SK-MEL-5 (cell line): ENCODE data around the gene TENM4. TPM values are rescaled to one million over a fixed set of nuclear protein-coding genes. Genes with fewer than 3 reads are reported as not detected.

Source experiments
- DNase-seq: peaks from one replicate; pipeline ENCODE4 v3.0.0-alpha.2; 2016; ENCODE audit warnings: low read depth, low spot score
- in situ Hi-C: cut with HindIII; loops from 2 replicates; pipeline ENCODE4 v1.10.0; 2016; ENCODE audit warnings: low sequenced_read_pairs, high pct_unique_total_duplicates, low pct_unique_long_range_greater_than_20kb
- total RNA-seq: library from RNA; depleted of rRNA; stranded (reverse); fragments of >200 nt; shearing (Covaris generic); gene quantifications from 2 replicates; pipeline ENCODE4 v1.2.3, GENCODE V29; 2014

Gene TENM4
- total RNA-seq, 1 experiment from 2014 or later = 0.08 TPM

- in situ Hi-C loops = no loop called here
Measured at GRCh38 chr11:79304599-79305212, 136.1 kb downstream of the TENM4 start.

GRCh38 chr11:79296141-79296540 lies 144.7 kb downstream of the TENM4 start:
- DNase-seq = no peak
- in situ Hi-C loops = no loop called here

More at GRCh38 chr11:79304599-79305212, 136.1 kb downstream of the TENM4 start:
- no peak for DNase-seq

GRCh38 chr11:79294845-79295731 lies 145.7 kb downstream of the TENM4 start:
- no peak for DNase-seq
- in situ Hi-C loops = no loop called here

- no peak for DNase-seq
- in situ Hi-C loops = no loop called here
Measured at GRCh38 chr11:79291948-79292347, 148.9 kb downstream of the TENM4 start.

- in situ Hi-C loops = no loop called here
- DNase-seq = no peak
Measured at GRCh38 chr11:79290761-79291160, 150.1 kb downstream of the TENM4 start.

- in situ Hi-C loops = no loop called here
- no peak for DNase-seq
Measured at GRCh38 chr11:79287952-79288351, 152.9 kb downstream of the TENM4 start.

- no peak for DNase-seq
- in situ Hi-C loops = no loop called here
Measured at GRCh38 chr11:79285756-79286155, 155.1 kb downstream of the TENM4 start.

- in situ Hi-C loops = no loop called here
- no peak for DNase-seq
Measured at GRCh38 chr11:79276736-79277325, 164.0 kb downstream of the TENM4 start.

GRCh38 chr11:79274636-79275331 lies 166.0 kb downstream of the TENM4 start:
- in situ Hi-C loops = no loop called here
- no peak for DNase-seq

- in situ Hi-C loops = no loop called here
Measured at GRCh38 chr11:79273781-79274180, 167.0 kb downstream of the TENM4 start.

GRCh38 chr11:79269611-79270307 lies 171.1 kb downstream of the TENM4 start:
- in situ Hi-C loops = no loop called here

More at GRCh38 chr11:79273781-79274180, 167.0 kb downstream of the TENM4 start:
- no peak for DNase-seq

GRCh38 chr11:79266396-79266795 lies 174.4 kb downstream of the TENM4 start:
- no peak for DNase-seq
- in situ Hi-C loops = no loop called here

More at GRCh38 chr11:79269611-79270307, 171.1 kb downstream of the TENM4 start:
- DNase-seq = no peak

GRCh38 chr11:79265756-79266322 lies 175.0 kb downstream of the TENM4 start:
- in situ Hi-C loops = no loop called here
- DNase-seq = no peak

GRCh38 chr11:79264284-79264683 lies 176.5 kb downstream of the TENM4 start:
- in situ Hi-C loops = no loop called here

GRCh38 chr11:79263001-79263400 lies 177.8 kb downstream of the TENM4 start:
- in situ Hi-C loops = no loop called here

More at GRCh38 chr11:79264284-79264683, 176.5 kb downstream of the TENM4 start:
- peak; percentile 42 for DNase-seq

GRCh38 chr11:79262221-79262620 lies 178.6 kb downstream of the TENM4 start:
- in situ Hi-C loops = no loop called here
- DNase-seq = no peak

More at GRCh38 chr11:79263001-79263400, 177.8 kb downstream of the TENM4 start:
- DNase-seq = no peak

GRCh38 chr11:79261684-79262083 lies 179.1 kb downstream of the TENM4 start:
- no peak for DNase-seq
- in situ Hi-C loops = no loop called here
